ENCODE results near the gene IQCH. TPM values are rescaled to one million over a fixed set of nuclear protein-coding genes. Genes with fewer than 3 reads are reported as not detected.

The IQCH gene
- polyA plus RNA-seq, 1 of the 3 experiments (the other 2 are of a cell fraction) = 0.81 TPM

DNA sequence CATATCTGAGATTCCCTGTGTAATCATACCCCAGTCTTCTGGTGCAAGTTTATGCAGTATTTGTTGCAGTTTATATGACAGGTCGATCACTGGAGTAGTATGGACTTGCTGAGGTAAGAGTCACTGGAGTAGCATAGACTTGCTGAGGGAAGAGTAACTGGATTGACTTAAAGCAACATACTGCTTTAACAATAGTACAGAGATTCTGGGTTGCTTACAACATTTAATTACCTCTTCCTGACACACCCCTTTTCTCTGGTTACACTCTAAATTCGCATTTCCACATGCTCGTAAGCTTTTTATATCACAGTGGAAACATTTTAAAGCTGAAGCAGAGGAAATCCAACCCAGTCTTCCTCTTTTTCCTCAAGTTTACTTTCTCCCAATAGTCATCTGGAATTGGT, 11.9 kb upstream of the IQCH start:
- peaks cover 87% of the 10 kb centered on the region for H3K79me2 ChIP-seq (ENCODE audit: insufficient read depth)
- TF ChIP-seq TAF1 (IDR thresholded peaks at IDR 0.05; ENCODE audit: borderline replicate concordance, low read depth, low read length) (no peak), NFIC (IDR thresholded peaks at IDR 0.05; ENCODE audit: borderline replicate concordance) (no peak), ELF1 (IDR thresholded peaks at IDR 0.05) (no peak), TCF12 (IDR thresholded peaks at IDR 0.05) (no peak), FOXJ3 (CRISPR knock-in tag; IDR thresholded peaks at IDR 0.05) (no peak), RCOR1 (IDR thresholded peaks at IDR 0.05; ENCODE audit: low read length) (no peak), NRF1 (IDR thresholded peaks at IDR 0.05; ENCODE audit: low read depth, low read length) (no peak), CHD2 (IDR thresholded peaks at IDR 0.05; ENCODE audit: low read length, partially characterized antibody) (no peak), POLR2AphosphoS5 (IDR thresholded peaks at IDR 0.05; ENCODE audit: low read depth, low read length) (no peak), RFX5 (IDR thresholded peaks at IDR 0.05; ENCODE audit: low read length) (no peak), RAD21 (IDR thresholded peaks at IDR 0.05; ENCODE audit: low read length) (no peak), FOXM1 (IDR thresholded peaks at IDR 0.05; ENCODE audit: low read depth) (no peak)
- TF ChIP-seq, protein P1, sequence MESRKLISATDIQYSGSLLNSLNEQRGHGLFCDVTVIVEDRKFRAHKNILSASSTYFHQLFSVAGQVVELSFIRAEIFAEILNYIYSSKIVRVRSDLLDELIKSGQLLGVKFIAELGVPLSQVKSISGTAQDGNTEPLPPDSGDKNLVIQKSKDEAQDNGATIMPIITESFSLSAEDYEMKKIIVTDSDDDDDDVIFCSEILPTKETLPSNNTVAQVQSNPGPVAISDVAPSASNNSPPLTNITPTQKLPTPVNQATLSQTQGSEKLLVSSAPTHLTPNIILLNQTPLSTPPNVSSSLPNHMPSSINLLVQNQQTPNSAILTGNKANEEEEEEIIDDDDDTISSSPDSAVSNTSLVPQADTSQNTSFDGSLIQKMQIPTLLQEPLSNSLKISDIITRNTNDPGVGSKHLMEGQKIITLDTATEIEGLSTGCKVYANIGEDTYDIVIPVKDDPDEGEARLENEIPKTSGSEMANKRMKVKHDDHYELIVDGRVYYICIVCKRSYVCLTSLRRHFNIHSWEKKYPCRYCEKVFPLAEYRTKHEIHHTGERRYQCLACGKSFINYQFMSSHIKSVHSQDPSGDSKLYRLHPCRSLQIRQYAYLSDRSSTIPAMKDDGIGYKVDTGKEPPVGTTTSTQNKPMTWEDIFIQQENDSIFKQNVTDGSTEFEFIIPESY (IDR thresholded peaks at IDR 0.05; ENCODE audit: borderline replicate concordance, low read depth) = no peak
- TF ChIP-seq, protein P2, sequence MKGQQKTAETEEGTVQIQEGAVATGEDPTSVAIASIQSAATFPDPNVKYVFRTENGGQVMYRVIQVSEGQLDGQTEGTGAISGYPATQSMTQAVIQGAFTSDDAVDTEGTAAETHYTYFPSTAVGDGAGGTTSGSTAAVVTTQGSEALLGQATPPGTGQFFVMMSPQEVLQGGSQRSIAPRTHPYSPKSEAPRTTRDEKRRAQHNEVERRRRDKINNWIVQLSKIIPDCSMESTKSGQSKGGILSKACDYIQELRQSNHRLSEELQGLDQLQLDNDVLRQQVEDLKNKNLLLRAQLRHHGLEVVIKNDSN (IDR thresholded peaks at IDR 0.05; ENCODE audit: borderline replicate concordance, low read depth) = no peak
- TF ChIP-seq, protein P3, sequence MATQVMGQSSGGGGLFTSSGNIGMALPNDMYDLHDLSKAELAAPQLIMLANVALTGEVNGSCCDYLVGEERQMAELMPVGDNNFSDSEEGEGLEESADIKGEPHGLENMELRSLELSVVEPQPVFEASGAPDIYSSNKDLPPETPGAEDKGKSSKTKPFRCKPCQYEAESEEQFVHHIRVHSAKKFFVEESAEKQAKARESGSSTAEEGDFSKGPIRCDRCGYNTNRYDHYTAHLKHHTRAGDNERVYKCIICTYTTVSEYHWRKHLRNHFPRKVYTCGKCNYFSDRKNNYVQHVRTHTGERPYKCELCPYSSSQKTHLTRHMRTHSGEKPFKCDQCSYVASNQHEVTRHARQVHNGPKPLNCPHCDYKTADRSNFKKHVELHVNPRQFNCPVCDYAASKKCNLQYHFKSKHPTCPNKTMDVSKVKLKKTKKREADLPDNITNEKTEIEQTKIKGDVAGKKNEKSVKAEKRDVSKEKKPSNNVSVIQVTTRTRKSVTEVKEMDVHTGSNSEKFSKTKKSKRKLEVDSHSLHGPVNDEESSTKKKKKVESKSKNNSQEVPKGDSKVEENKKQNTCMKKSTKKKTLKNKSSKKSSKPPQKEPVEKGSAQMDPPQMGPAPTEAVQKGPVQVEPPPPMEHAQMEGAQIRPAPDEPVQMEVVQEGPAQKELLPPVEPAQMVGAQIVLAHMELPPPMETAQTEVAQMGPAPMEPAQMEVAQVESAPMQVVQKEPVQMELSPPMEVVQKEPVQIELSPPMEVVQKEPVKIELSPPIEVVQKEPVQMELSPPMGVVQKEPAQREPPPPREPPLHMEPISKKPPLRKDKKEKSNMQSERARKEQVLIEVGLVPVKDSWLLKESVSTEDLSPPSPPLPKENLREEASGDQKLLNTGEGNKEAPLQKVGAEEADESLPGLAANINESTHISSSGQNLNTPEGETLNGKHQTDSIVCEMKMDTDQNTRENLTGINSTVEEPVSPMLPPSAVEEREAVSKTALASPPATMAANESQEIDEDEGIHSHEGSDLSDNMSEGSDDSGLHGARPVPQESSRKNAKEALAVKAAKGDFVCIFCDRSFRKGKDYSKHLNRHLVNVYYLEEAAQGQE (IDR thresholded peaks at IDR 0.05; ENCODE audit: low read depth, low read length) = no peak
- TF ChIP-seq, protein P4, sequence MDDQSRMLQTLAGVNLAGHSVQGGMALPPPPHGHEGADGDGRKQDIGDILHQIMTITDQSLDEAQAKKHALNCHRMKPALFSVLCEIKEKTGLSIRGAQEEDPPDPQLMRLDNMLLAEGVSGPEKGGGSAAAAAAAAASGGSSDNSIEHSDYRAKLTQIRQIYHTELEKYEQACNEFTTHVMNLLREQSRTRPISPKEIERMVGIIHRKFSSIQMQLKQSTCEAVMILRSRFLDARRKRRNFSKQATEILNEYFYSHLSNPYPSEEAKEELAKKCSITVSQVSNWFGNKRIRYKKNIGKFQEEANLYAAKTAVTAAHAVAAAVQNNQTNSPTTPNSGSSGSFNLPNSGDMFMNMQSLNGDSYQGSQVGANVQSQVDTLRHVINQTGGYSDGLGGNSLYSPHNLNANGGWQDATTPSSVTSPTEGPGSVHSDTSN (IDR thresholded peaks at IDR 0.05) = no peak
- H3K36me3 ChIP-seq (replicated peaks in 1 of 2; ENCODE audit: control insufficient read depth in 1 of 2, insufficient read depth in 2 of 2, low read length in 1 of 2) = peaks cover 0 to 24% of the 10 kb centered on the region in 2 experiments
- H3K9me3 ChIP-seq = no peaks in the 10 kb centered on the region
- CTCF ChIA-PET = no interaction called here
- no peak overlapping the region for H3K4me3 ChIP-seq (ENCODE audit: low read depth in 2 of 2, low read length in 1 of 2)
- no peak overlapping the region for H2AFZ ChIP-seq (ENCODE audit: low read depth)
- H3K9me2 ChIP-seq = no peaks in the 10 kb centered on the region
- H3K4me2 ChIP-seq = no peak overlapping the region
- H3K4me1 ChIP-seq (ENCODE audit: control insufficient read depth in 1 of 2, insufficient read depth in 2 of 2, low read depth in 1 of 2, low read length in 1 of 2) = peaks cover 7 to 13% of the 10 kb centered on the region in 2 experiments; a peak in 3 of 4 replicates
- H3K27ac ChIP-seq (ENCODE audit: low read depth in 2 of 2, low read length in 1 of 2) = no peak overlapping the region
- H3K27me3 ChIP-seq (ENCODE audit: insufficient read depth) = no peaks in the 10 kb centered on the region
- POLR2A ChIA-PET = no interaction called here
- no peak for DNase-seq
- H3K9ac ChIP-seq = no peak overlapping the region
- H4K20me1 ChIP-seq (ENCODE audit: insufficient read depth) = 0 out of 2 replicates have a peak, but pooled peaks cover under 1% of the 10 kb centered on the region
- H3F3A ChIP-seq (replicated peaks; ENCODE audit: insufficient read depth) = peaks cover 4% of the 10 kb centered on the region
- 88% methylated on average over 3 of the region's 3 CpGs for WGBS (ENCODE audit: low lambda C conversion rate)
